ENCODE results near the gene RXFP4. TPM values are rescaled to one million over a fixed set of nuclear protein-coding genes. Genes with fewer than 3 reads are reported as not detected.

RXFP4 gene
- total RNA-seq, 1 donor from 2014 or later = not detected

GRCh38 chr1:155954645-155955044 lies 13.2 kb downstream of the RXFP4 start:
- FAIRE-seq (no peak), DNase-seq (ENCODE audit: low spot score in 2 of 2) (no peak)

- no peak for DNase-seq (ENCODE audit: low spot score in 2 of 2)
- FAIRE-seq = no peak
Measured at GRCh38 chr1:155957411-155957915, 16.0 kb downstream of the RXFP4 start.

- DNase-seq (ENCODE audit: low spot score in 2 of 2) = no peak
- no peak for FAIRE-seq
Measured at GRCh38 chr1:155960081-155960745, 18.8 kb downstream of the RXFP4 start.

- DNase-seq (ENCODE audit: low spot score in 2 of 2) (peak in 1 of 2 donors; percentile 55), FAIRE-seq (no peak)
Measured at GRCh38 chr1:155961937-155962336, 20.5 kb downstream of the RXFP4 start.

- no peak for FAIRE-seq
- no peak for DNase-seq (ENCODE audit: low spot score in 2 of 2)
Measured at GRCh38 chr1:155962599-155963211, 21.3 kb downstream of the RXFP4 start.

GRCh38 chr1:155964193-155964592 lies 22.8 kb downstream of the RXFP4 start:
- no peak for FAIRE-seq

GRCh38 chr1:155966135-155966534 lies 24.7 kb downstream of the RXFP4 start:
- DNase-seq (ENCODE audit: low spot score in 2 of 2) (no peak), FAIRE-seq (no peak)

More at GRCh38 chr1:155964193-155964592, 22.8 kb downstream of the RXFP4 start:
- DNase-seq (ENCODE audit: low spot score in 2 of 2) = no peak

GRCh38 chr1:155966750-155967149 lies 25.3 kb downstream of the RXFP4 start:
- no peak for FAIRE-seq
- DNase-seq (ENCODE audit: low spot score in 2 of 2) = no peak

GRCh38 chr1:155967341-155968050 lies 26.1 kb downstream of the RXFP4 start:
- DNase-seq (ENCODE audit: low spot score in 2 of 2) = no peak
- FAIRE-seq = no peak

- FAIRE-seq (no peak), DNase-seq (ENCODE audit: low spot score in 2 of 2) (no peak)
Measured at GRCh38 chr1:155968051-155968400, 26.6 kb downstream of the RXFP4 start.

GRCh38 chr1:155968670-155969069 lies 27.2 kb downstream of the RXFP4 start:
- FAIRE-seq (no peak), DNase-seq (ENCODE audit: low spot score in 2 of 2) (no peak)

GRCh38 chr1:155969377-155969791 lies 27.9 kb downstream of the RXFP4 start:
- FAIRE-seq (no peak), DNase-seq (ENCODE audit: low spot score in 2 of 2) (no peak)

GRCh38 chr1:155970531-155971167 lies 29.2 kb downstream of the RXFP4 start:
- peak in 1 of 2 donors; percentile 67 for DNase-seq (ENCODE audit: low spot score in 2 of 2)
- no peak for FAIRE-seq

GRCh38 chr1:155971910-155972809 lies 30.7 kb downstream of the RXFP4 start:
- no peak for FAIRE-seq
- no peak for DNase-seq (ENCODE audit: low spot score in 2 of 2)

- FAIRE-seq (no peak), DNase-seq (ENCODE audit: low spot score in 2 of 2) (no peak)
Measured at GRCh38 chr1:155973723-155974122, 32.3 kb downstream of the RXFP4 start.

- DNase-seq (ENCODE audit: low spot score in 2 of 2) (peak in 1 of 2 donors; percentile 67), FAIRE-seq (no peak)
Measured at GRCh38 chr1:155974208-155975115, 33.0 kb downstream of the RXFP4 start.

- DNase-seq (ENCODE audit: low spot score in 2 of 2) (no peak), FAIRE-seq (no peak)
Measured at GRCh38 chr1:155975375-155976061, 34.1 kb downstream of the RXFP4 start.
